Activated CD8-positive, alpha-beta memory T cell treated with anti-CD3 and anti-CD28 coated beads for 48 hours (primary cell): ENCODE measurements around the gene XRCC3.
"Not testable (repeated sequence)": the region's sequence is repeated elsewhere in the genome, so short reads cannot be mapped to it uniquely, and the experiment has no call there.

ENCODE experiments used
- DNase-seq, 3 experiments: peaks; one replicate each; pipeline ENCODE4 v3.0.0-alpha.2; 2020; ENCODE audit warnings: low read depth in 2 of 3, low spot score in 2 of 3

The XRCC3 gene

GRCh38 chr14:103695296-103696069 is 19.8 kb downstream of the XRCC3 start:
- no peak for DNase-seq

- DNase-seq, result no peak
Measured at GRCh38 chr14:103694572-103695026, 20.7 kb downstream of the XRCC3 start.

- DNase-seq, result no peak
Measured at GRCh38 chr14:103693515-103693914, 21.7 kb downstream of the XRCC3 start.

- no peak for DNase-seq
Measured at GRCh38 chr14:103692871-103693270, 22.4 kb downstream of the XRCC3 start.

GRCh38 chr14:103692159-103692558 is 23.1 kb downstream of the XRCC3 start:
- DNase-seq, result no peak

GRCh38 chr14:103691655-103692054 is 23.6 kb downstream of the XRCC3 start:
- DNase-seq, result not testable (repeated sequence)

GRCh38 chr14:103690332-103690731 is 24.9 kb downstream of the XRCC3 start:
- no peak for DNase-seq

- DNase-seq, result no peak
Measured at GRCh38 chr14:103688906-103689902, 26.0 kb downstream of the XRCC3 start.

GRCh38 chr14:103688441-103688840 is 26.8 kb downstream of the XRCC3 start:
- no peak for DNase-seq

- no peak for DNase-seq
Measured at GRCh38 chr14:103687712-103688111, 27.5 kb downstream of the XRCC3 start.

GRCh38 chr14:103686831-103687485 is 28.3 kb downstream of the XRCC3 start:
- DNase-seq, result no peak

GRCh38 chr14:103685276-103686211 is 29.7 kb downstream of the XRCC3 start:
- DNase-seq, result no peak

- DNase-seq, result no peak
Measured at GRCh38 chr14:103684871-103685270, 30.4 kb downstream of the XRCC3 start.

GRCh38 chr14:103684471-103684870 is 30.8 kb downstream of the XRCC3 start:
- DNase-seq, result no peak

GRCh38 chr14:103683139-103683538 is 32.1 kb downstream of the XRCC3 start:
- no peak for DNase-seq

- DNase-seq, result no peak
Measured at GRCh38 chr14:103680491-103681231, 34.6 kb downstream of the XRCC3 start.

GRCh38 chr14:103679351-103679750 is 35.9 kb downstream of the XRCC3 start:
- no peak for DNase-seq

- DNase-seq, result no peak
Measured at GRCh38 chr14:103676881-103677675, 38.2 kb downstream of the XRCC3 start.

- DNase-seq, result no peak
Measured at GRCh38 chr14:103675957-103676356, 39.3 kb downstream of the XRCC3 start.
